Progenitor cell of endocrine pancreas (in vitro differentiated cells): ENCODE data around the gene OR13C8. TPM values are rescaled to one million over a fixed set of nuclear protein-coding genes. Genes with fewer than 3 reads are reported as not detected.
"Not testable (repeated sequence)": the region's sequence is repeated elsewhere in the genome, so short reads cannot be mapped to it uniquely, and the experiment has no call there.

Experiments
- DNase-seq: peaks from one replicate; pipeline ENCODE4 v3.0.0; 2021; ENCODE audit warnings: low spot score; ENCODE audit not compliant: unreplicated experiment
- H3K27ac Mint-ChIP-seq: 2 replicates; pipeline ENCODE4 v1.8.0; 2021; ENCODE audit warnings: mild to moderate bottlenecking, moderate library complexity, mixed read lengths
- H3K27me3 Mint-ChIP-seq: 2 replicates; pipeline ENCODE4 v1.8.0; 2021; ENCODE audit warnings: mixed read lengths
- H3K36me3 Mint-ChIP-seq: 2 replicates; pipeline ENCODE4 v1.8.0; 2022; ENCODE audit warnings: mixed read lengths; ENCODE audit not compliant: insufficient read depth
- H3K4me1 Mint-ChIP-seq: 2 replicates; pipeline ENCODE4 v1.8.0; 2021; ENCODE audit warnings: low read depth, mixed read lengths
- H3K4me3 Mint-ChIP-seq: 2 replicates; pipeline ENCODE4 v1.8.0; 2021; ENCODE audit warnings: low read depth, mild to moderate bottlenecking, moderate library complexity, mixed read lengths
- H3K9me3 Mint-ChIP-seq: 2 replicates; pipeline ENCODE4 v1.8.0; 2021; ENCODE audit warnings: low read depth, mixed read lengths
- total RNA-seq: library from RNA; stranded (reverse); gene quantifications from 2 replicates; pipeline ENCODE4 v1.2.1, GENCODE V29; 2021
- TF ChIP-seq, protein P1 (sequence below): fragments of 200-600 bp; sonication (generic); IDR thresholded peaks from one replicate; pipeline ENCODE4 v1.5.0; 2021; ENCODE audit warnings: antibody characterized with exemption, mild to moderate bottlenecking; ENCODE audit not compliant: unreplicated experiment

OR13C8 gene
- total RNA-seq, 1 donor from 2014 or later, result not detected

DNA sequence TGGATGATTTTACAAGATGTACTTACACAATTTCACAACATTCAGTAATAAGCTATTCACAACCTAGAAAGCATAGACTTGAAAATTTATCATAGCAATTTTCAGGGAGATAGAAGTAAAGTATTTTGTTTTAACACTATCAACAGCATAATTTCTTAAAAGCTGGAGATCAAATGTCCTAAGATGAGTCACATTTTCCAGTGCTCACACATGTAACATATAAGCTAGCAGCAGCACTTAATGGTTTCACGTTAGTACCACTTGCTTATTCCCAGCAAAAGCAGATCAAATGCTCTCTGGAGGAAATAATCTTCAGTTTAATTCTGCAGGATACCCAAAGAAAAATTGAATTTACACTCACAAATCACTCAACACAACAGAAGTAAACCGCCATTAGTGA lies 6.5 kb downstream of the OR13C8 start:
- TF ChIP-seq, protein P1, sequence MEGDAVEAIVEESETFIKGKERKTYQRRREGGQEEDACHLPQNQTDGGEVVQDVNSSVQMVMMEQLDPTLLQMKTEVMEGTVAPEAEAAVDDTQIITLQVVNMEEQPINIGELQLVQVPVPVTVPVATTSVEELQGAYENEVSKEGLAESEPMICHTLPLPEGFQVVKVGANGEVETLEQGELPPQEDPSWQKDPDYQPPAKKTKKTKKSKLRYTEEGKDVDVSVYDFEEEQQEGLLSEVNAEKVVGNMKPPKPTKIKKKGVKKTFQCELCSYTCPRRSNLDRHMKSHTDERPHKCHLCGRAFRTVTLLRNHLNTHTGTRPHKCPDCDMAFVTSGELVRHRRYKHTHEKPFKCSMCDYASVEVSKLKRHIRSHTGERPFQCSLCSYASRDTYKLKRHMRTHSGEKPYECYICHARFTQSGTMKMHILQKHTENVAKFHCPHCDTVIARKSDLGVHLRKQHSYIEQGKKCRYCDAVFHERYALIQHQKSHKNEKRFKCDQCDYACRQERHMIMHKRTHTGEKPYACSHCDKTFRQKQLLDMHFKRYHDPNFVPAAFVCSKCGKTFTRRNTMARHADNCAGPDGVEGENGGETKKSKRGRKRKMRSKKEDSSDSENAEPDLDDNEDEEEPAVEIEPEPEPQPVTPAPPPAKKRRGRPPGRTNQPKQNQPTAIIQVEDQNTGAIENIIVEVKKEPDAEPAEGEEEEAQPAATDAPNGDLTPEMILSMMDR, result no peak
- Mint-ChIP-seq H3K4me3 (no peak overlapping the region), H3K36me3 (no peaks in the 10 kb centered on the region), H3K27me3 (no peaks in the 10 kb centered on the region), H3K9me3 (peaks cover 25% of the 10 kb centered on the region), H3K4me1 (no peaks in the 10 kb centered on the region), H3K27ac (no peak overlapping the region)
- no peak for DNase-seq

DNA sequence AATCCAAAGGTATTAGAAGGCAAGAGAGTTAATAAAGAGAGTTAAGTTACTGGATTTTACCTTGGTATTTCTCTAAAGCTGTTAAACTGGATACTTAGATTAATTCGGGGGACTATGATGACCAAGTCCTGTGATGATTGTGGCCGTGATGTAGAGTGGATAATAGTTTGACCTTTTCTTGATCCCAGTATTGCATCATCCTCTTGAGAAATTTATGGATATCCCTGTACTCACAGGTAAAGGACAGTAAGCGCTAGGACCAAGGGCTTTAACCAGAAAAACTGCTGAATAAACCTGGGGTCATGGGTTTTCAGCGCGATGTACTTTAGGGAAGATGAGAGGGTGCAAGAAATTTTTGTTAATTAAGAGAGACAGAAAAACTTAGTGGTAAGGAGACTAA lies 8.3 kb downstream of the OR13C8 start:
- Mint-ChIP-seq H3K4me1 (no peaks in the 10 kb centered on the region), H3K27ac (no peak overlapping the region), H3K4me3 (no peak overlapping the region), H3K9me3 (peaks cover 16% of the 10 kb centered on the region), H3K36me3 (no peaks in the 10 kb centered on the region), H3K27me3 (no peaks in the 10 kb centered on the region)
- DNase-seq, result no peak
- TF ChIP-seq, protein P1, result no peak

DNA sequence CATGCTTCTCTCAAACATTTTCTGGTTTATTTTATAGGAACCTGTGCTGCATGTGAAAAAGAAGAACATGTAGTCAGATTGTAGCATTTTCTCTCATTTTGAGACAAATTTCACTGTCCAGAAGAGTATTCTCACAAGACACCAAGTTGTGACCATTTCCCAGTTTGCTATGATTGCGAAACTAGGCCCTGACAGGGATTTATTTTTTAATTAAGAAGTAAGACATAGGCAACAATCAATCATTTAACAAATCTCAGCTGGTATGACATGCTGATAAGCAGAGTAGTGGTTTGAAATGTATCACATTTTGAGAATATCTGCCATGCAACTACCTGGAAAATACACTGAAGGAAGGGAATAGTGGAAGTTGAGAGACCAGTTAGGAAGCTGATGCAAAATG lies 11.6 kb downstream of the OR13C8 start:
- TF ChIP-seq, protein P1, result no peak
- H3K4me1 Mint-ChIP-seq, result no peaks in the 10 kb centered on the region
- no peaks in the 10 kb centered on the region for H3K27me3 Mint-ChIP-seq
- no peak overlapping the region for H3K27ac Mint-ChIP-seq
- H3K4me3 Mint-ChIP-seq, result no peak overlapping the region
- no peaks in the 10 kb centered on the region for H3K36me3 Mint-ChIP-seq
- H3K9me3 Mint-ChIP-seq, result no peaks in the 10 kb centered on the region
- DNase-seq, result no peak

DNA sequence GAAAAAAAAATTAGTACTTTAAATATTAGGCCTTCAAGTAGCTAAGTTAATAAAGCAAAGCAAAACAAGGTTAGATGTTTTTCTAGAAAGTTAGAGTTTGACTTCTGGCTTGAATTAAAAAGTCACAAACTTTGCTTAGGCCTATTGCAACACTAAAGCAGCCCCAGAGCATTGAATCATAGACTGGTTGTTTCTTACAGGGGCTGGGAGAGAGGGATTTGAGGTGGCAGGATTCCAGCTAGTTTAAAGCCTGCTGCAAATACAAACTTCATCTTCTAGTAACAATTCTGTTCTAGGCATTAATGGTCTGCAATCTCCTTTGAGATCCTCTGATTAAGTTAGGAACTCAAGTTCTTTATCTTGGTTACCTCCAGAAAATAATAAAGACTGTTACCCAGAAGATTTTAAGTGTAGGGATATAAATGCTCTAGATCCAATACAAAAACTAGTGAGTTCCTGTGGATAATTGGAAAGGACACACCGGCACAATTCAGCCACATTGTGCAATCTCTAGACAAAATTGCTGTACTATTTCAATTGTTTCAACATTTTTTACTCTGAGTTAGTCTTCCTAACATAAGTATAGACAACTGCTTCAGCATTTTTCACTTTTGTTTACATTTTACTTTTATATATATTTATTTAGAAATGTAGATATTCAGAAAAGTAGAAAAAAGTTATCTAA lies 17.7 kb downstream of the OR13C8 start:
- Mint-ChIP-seq H3K27me3 (no peaks in the 10 kb centered on the region), H3K9me3 (no peaks in the 10 kb centered on the region), H3K4me3 (no peak overlapping the region), H3K4me1 (no peaks in the 10 kb centered on the region), H3K36me3 (no peaks in the 10 kb centered on the region), H3K27ac (no peak overlapping the region)
- DNase-seq, result no peak
- TF ChIP-seq, protein P1, result no peak

DNA sequence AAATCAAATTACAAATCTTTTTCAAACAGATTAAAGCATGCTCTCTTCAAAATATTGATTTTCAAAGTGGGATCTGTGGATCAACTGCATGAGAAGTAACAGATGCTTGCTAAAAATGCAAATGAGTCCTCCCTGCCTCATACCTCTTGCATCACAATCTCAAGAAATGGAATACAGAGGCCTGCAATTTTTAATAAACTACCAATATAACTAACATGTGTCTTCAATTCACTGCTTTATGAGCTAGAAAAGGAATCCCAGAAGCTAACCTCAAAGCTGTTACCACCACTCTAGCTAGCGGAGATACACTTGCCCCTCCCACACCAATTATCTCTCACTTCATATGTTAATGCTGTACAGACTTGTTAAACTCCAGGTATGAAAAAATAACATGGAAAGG lies 20.7 kb downstream of the OR13C8 start:
- no peaks in the 10 kb centered on the region for H3K27me3 Mint-ChIP-seq
- TF ChIP-seq, protein P1, result no peak
- no peak overlapping the region for H3K4me3 Mint-ChIP-seq
- peaks cover 10% of the 10 kb centered on the region for H3K9me3 Mint-ChIP-seq
- no peaks in the 10 kb centered on the region for H3K36me3 Mint-ChIP-seq
- no peak overlapping the region for H3K27ac Mint-ChIP-seq
- DNase-seq, result no peak
- no peaks in the 10 kb centered on the region for H3K4me1 Mint-ChIP-seq

DNA sequence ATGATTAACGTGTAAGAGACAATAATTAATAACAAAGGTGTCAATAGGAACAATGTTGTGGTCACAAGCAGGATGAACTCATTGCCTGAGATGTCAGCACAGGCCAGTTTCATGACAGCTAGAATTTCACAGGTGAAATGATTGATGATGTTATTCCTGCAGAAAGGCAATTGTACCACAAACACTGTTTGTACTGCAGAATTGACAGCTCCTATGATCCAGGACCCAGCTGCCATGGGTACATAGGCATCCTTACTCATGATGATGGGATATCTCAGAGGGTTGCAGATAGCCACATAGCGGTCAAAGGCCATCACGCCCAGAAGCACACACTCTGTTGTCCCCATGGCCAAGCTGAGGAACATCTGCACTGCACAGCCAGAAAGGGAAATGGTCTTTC lies 29.8 kb downstream of the OR13C8 start:
- not testable (repeated sequence) for DNase-seq, H3K9me3 Mint-ChIP-seq, H3K36me3 Mint-ChIP-seq, H3K4me3 Mint-ChIP-seq, H3K27ac Mint-ChIP-seq, H3K27me3 Mint-ChIP-seq, H3K4me1 Mint-ChIP-seq

DNA sequence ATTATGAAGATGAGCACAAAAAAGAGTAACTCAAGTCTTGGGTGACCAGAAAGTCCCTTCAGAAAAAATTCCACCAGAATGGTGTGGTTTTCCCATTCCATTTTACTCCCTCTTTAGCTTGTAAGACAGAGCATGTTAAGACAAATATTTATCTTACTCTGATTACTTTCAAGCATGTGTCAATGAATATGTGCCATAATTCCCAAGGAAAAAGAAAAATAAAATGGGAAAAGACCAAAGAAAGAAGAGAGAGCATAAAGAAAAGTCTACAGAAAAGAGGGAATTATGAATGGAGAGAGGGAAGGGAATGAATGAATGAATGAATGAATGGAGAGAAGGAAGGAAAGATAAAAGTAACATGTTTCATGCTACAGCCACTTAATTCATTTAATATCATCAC lies 30.3 kb downstream of the OR13C8 start, which contains the start of gene OR13C5:
Gene OR13C5 (minus strand): TSS at position 101 of the 400 bp plus-strand sequence. CDS start 0 bp downstream, at position 101.
- not testable (repeated sequence) for DNase-seq, H3K27me3 Mint-ChIP-seq, H3K4me3 Mint-ChIP-seq, H3K9me3 Mint-ChIP-seq, H3K4me1 Mint-ChIP-seq, H3K27ac Mint-ChIP-seq, H3K36me3 Mint-ChIP-seq
